HG03280 (cell line): ENCODE data around the gene HMBS.
"Not testable (repeated sequence)": the region's sequence is repeated elsewhere in the genome, so short reads cannot be mapped to it uniquely, and the experiment has no call there.

ENCODE experiments used
- ATAC-seq: cut with Tn5 transposase; IDR thresholded peaks from one replicate; pipeline ENCODE4 v1.9.1; 2021; ENCODE audit warnings: mild to moderate bottlenecking, moderate library complexity; ENCODE audit not compliant: unreplicated experiment

HMBS gene

DNA sequence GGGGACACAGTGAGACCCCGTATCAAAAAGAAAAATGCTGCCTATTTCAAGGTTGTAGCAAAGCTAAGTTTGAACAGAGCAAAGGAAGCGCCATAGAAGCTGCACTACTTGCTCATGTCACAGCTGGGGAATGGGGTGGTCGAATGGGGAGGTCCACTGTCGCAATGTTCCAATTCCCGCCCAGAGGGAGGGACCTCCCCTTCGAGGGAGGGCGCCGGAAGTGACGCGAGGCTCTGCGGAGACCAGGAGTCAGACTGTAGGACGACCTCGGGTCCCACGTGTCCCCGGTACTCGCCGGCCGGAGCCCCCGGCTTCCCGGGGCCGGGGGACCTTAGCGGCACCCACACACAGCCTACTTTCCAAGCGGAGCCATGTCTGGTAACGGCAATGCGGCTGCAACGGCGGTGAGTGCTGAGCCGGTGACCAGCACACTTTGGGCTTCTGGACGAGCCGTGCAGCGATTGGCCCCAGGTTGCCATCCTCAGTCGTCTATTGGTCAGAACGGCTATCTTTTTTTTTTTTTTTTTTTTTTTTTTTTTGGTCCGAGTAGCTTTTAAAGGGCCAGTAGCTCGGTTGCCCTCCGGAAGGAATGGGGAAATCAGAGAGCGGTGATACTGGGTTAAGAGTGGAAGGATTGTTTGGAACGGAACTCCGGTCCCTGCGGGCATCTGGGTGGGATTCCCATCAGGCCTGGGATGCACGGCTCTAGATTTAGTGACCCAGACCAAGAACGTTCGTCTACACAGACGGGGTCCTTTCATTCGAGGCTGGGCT lies at the start of gene HMBS:
Gene HMBS (plus strand): TSS at position 219 of the 774 bp plus-strand sequence. CDS start 153 bp downstream, at position 372.
- ATAC-seq: peak; percentile 92

DNA sequence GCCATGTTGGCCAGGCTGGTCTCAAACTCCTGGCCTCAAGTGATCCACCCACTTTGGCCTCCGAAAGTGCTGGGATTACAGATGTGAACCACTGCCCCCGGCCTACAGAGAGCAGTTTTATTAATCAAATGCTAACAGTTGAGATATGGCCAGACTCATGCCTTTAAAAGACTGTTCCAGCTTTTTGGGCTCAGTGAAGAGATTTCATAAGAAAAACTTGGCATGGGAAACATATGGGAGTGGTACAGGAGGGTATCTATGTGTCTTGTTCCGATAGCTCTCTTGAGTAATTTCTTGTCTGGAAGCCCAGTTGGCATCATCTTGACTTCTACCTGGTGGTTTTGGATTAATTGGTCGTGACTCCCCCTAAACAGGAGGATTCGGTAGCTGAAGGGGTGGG lies 45.8 kb upstream of the HMBS start:
- no peak for ATAC-seq

DNA sequence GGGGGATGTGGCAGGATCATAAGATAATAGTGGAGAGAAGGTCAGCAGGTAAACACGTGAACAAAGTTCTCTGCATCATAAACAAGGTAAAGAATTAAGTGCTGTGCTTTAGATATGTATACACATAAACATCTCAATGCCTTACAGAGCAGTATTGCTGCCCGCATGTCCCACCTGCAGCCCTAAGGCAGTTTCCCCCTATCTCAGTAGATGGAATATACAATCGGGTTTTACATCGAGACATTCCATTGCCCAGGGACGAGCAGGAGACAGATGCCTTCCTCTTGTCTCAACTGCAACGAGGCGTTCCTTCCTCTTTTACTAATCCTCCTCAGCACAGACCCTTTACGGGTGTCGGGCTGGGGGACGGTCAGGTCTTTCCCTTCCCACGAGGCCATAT lies 45.2 kb upstream of the HMBS start:
- ATAC-seq: not testable (repeated sequence)

DNA sequence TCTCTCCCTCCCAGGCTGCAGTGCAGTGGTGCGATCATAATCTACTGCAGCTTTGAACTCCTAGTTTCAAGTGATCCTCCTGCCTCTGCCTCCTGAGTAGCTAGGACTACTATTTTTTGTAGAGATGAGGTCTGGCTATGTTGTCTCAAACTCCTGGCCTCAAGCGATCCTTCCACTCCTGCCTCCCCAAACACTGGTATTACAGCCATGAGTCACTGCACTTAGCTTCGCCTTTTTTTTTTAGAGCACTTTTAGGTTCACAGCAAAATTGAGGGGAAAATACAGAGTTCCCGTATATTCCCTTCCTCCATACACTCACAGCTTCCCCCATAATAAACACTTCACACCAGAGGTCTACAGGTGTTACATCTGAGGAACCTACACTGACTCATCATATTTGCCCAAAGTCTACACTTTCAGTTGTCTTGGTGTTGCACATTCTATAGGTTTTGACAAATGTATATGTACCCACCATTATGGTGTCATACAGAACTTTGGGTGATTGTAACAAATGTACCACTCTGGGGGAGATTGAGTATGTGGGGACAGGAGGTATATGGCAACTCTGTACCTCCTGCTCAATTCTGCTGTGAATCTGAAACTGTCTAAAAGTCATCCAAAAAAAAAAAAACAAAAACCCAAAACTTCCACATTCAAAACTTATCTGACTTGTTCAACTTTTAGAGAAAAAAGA lies 42.7 kb upstream of the HMBS start:
- ATAC-seq: no peak

DNA sequence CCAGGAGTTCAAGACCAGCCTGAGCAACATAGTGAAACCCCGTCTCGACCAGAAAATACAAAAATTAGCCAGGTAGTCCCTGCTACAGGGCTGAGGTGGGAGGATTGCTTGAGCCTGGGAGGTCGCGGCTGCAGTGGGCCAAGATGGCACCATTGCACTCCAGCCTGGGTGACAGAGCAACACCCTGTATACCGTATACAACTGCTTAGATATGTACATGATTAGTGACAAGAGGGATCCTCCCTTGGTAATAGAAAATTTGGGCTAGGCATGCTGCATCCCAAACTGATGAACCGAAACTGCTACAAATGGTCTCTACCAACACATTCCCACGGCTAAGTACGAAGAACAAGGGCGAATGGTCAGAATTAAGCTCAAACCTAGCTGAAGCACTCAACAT lies 41.8 kb upstream of the HMBS start:
- no peak for ATAC-seq

DNA sequence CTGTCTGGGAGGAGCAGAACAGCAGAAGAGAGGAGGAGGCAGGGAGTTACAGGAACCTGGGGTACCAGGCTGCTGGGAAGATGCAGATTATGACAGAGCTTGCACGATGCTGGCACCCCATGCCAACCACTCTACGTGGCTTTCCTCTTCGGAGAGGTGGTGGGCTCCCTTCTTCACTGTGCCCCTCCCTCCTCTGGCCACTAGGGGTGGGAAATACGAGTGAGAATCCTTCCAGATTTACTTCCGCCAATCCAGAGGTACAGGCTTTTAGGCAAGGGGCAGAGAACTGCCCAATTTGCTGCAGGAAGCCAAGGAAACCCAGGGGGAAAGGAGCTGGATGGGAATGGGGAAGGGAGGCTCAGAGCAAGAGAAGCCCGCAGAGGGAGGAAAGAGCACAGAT lies 40.0 kb upstream of the HMBS start:
- no peak for ATAC-seq

DNA sequence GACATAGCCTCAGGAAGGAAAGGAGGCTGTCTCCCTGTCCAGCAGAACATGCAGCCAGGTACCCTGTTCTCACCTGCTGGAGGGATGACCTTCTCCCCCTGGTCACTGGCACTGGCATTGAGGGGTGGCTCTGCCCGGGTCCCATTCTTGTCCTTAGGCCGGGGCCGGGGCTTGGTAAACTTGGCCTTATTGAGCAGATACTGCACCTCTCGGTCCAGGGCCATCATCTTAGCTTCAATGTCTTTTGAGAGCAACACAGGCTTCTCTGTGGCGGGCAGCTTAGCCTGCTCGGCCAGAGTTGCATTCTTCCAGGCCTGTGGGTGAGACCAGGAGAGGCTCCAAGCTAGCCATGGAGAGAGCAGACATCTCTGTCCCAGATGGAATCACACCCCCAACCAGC lies 38.2 kb upstream of the HMBS start:
- ATAC-seq: no peak

DNA sequence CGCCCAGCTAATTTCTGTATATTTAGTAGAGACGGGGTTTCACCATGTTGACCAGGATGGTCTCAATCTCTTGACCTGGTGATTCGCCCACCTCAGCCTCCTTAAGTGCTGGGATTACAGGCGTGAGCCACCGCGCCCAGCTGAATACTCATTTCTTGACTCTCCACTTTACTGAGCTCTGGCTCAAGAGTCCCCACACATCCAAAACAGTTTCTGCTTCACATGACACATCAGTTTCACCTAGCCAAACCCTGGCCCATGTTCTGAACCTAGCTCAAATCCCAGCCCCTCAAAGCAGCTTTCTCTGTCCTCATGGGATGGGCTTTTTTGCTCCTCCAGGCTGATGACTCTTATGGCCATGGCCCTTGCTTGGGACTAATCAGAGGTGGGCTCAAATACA lies 37.5 kb upstream of the HMBS start:
- no peak for ATAC-seq

DNA sequence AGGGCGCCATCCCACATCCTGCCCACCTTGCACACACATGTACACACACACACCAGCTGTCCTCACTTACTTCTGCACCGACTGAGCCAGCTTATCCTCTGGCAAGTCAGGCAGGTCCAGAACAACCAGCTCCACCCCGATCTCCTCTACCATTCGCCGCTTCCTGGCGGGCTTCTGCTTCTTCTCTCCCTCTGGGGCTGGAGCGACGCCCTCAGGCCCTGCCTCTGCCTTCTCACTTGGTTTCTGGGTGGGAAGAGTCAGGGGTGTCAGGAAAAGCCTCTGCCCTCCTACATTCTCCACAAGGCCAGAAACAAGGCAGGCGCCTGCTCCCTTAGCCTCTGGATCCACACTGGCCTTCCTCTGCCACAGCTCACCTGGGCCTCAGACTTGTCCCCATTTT lies 36.0 kb upstream of the HMBS start:
- ATAC-seq: no peak

DNA sequence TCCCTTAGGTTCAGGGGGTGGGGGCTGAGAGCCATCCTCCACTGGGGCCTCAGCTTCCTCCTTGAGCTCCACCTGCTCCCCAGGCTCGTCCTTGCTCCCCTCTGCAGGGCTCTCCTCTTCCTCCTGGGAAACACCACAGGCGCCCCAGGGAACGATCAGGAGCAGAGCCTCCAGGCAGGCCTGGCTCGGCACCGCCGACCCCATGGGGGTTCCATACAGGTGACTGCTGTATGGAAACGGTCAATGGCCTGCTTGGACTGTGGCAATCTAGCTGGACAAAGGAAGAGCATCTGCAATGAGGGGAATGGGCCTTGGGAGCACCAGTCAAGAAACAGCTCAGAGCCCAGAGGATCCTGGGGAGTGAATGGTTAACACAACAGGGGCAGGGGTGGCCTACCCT lies 35.6 kb upstream of the HMBS start:
- no peak for ATAC-seq

DNA sequence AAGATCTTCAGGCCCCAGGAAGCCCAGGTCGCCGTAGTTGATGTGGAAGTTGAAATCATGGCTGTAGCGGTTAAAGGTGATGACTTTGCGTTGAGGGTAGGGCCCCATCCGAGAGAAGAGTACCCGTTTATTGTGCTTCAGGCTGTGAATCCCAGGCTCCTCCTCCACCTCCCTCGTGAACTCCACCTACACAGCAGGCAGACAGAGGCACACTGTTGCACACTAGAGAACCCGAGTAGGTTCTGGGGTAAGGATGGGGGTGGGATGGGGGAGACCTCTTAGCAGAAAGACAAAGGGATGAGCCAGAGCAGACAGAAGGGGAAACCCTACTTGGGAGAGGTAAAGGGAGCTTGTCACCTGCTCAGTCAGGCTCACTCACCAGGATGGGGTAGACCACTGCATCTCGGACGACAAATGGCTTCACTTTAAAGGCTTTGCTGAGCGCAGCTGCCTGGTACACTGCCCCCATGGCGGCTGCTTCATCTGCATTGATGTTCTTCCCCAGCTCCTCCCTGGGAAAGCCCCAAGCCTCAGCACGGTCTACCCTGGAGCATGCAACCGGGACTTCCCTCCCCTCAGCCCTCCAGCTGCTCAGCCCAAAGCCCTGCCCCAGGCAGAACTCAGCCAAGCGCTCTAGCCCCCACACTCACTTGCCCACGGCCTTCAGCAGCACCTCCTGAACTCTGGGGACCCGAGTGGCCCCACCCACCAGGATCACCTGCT lies 33.1 kb upstream of the HMBS start:
- ATAC-seq: no peak

DNA sequence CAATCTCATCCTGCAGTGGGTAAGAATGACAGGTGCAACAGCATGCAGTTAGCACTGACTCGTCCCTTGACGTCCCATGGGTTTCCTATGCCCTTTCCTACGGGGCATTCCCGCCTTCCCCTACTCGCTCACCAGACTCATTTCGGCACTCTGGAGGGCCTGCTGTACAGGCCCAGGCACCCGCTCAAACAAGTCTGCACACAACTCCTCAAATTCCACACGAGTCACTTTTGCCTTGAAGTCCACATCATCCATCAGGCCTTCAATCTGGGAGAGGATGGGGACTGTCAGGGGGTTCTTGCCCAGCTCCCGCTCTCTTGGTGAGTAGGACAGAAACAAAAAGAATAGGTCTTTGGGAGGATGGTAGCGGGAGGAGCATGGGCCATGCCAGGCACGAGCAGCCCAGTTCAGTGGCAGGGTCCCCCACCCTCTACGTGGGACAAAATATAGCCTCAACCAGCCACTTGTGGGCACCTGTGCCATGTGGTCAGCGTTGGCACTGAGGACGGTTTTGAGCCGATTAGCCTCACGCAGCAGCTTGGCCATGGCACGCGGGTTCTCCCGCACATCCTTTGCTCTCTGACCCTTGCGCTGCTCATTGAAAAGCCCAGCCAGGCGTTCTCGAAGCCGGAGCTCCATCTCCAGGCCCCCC lies 32.4 kb upstream of the HMBS start:
- no peak for ATAC-seq

DNA sequence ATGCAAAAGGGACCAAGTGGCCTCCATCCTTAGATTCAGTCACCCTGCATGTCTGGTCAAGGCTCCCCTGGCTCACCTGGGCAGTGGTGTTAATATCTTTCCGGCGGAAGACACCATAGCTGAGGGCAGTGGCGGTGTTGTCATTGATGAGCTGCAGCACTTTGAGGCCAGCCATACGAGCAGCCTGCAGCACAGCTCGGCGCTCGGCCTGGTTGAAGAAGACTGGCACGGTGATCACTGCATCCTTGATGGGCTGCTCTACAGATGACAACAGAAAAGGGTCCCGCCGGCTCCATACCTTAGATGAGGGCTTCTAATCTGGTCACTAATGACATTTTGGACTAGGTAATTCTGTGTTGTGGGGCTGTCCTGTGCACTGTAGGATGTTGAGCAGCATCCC lies 30.3 kb upstream of the HMBS start:
- no peak for ATAC-seq

DNA sequence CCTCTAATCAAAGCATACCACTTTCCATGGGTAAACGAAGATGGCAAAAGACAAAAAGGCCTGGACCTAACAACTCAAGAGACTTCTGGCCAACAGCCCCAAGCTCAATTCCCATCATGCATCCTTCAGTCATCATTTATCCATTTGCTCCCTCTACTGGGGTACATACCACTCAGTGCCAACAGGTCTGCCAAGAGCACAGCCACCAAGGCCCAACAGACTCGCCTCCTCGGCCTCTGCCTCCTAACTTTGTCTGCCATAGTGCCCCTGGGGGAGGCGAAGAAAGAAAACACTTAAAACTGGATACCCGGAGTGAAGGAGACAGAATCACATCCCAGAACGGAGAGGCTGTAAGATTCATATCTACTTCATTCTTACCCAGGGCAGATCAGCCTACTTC lies 28.8 kb upstream of the HMBS start:
- no peak for ATAC-seq

DNA sequence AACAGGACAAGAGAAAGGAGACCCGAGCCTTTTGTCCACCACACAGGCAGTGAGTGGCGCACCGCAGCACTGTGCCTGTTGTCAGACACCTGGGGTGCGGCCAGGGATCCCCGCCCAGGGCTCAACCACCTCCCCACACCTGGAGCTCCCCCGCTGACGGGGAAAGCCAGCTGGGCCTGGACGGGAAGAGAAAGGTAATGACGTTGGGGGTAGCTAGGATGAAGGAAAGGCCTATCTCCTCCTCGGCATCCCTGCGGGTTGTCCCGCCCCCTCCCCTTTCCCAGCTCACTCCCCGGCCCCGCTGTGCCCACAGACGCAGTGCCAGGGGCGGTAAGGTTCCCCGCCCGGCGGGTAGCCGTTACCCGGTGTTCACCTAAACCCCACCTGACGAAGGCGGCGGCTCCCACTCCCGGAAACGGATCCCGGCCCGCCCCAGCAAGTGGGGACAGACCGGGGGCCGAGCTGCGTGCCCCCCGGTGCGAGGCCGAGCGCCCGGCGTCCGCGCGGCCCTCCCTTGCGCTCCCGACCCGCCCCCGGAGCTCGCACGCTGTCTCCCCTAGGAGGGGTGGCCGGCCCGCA lies 28.2 kb upstream of the HMBS start:
- ATAC-seq: peak; percentile 5

DNA sequence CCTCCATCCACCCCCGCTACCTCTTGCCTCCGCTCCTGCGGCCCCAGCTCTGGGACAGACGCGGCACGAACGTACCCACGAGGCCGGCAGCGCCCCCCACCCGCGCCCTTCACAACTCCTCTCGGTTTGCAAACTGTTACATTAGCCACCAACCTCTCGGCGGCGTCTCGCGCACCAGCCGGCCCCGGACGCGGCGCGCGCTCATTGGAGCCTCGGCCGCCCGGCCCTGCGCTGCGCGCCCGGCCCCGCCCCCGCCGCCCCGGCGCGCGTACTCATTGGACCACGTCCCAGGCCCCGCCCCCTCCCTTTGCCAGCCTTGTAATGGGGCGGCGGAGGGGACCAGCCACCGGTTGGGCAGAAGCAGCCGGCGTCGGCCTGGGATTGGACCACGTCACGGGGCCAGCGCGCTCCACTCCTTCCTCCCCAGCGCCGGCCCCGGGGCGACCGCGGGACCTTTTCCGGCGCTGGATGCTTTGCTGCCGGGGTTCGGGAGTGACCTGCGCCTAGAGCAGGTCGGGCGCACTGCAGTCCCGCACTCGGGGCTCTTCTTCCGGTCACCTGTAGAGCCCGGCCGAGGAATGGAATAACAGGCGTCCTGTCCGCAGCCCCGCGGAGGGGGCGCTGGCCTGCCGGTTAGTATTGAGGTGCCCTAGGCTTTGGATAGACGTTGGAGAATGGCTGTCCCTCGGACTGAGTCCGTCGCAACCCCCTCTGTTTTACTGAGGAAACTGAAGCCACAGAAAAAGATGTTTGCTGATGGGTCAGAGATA lies 27.5 kb upstream of the HMBS start, which contains the start of gene HYOU1:
Gene HYOU1 (minus strand): TSS at position 206 of the 770 bp plus-strand sequence. CDS start 1,045 bp downstream, outside the sequence.
- ATAC-seq: peak; percentile 90

DNA sequence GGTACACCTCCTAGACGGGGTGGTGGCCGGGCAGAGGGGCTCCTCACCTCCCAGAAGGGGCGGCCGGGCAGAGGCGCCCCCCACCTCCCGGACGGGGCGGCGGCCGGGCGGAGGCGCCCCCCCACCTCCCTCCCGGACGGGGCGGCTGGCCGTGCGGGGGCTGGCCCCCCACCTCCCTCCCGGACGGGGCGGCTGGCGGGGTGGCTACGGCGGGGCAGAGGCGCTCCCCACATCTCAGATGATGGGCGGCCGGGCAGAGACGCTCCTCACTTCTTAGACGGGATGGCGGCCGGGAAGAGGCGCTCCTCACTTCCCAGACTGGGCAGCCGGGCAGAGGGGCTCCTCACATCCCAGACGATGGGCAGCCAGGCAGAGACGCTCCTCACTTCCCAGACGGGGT lies 25.6 kb upstream of the HMBS start:
- not testable (repeated sequence) for ATAC-seq

DNA sequence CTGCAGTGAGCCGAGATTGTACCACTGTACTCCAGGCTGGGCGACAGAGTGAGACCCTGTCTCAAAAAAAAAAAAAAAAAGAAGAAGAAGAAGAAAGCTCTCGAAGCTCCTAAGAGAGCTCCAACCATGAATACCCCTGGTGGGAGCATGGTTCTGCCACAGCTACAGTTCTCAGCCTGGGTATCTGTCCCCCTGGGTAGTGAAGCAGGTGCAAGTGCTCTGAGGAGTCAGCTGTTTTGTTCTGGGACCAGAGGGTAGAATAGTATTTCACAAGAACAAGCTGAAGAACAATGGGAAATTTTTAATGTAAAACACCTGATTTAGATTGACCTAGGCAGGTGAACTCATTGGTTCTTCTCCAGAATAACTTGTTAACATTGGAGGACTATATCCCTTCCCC lies 23.4 kb upstream of the HMBS start:
- ATAC-seq: no peak

DNA sequence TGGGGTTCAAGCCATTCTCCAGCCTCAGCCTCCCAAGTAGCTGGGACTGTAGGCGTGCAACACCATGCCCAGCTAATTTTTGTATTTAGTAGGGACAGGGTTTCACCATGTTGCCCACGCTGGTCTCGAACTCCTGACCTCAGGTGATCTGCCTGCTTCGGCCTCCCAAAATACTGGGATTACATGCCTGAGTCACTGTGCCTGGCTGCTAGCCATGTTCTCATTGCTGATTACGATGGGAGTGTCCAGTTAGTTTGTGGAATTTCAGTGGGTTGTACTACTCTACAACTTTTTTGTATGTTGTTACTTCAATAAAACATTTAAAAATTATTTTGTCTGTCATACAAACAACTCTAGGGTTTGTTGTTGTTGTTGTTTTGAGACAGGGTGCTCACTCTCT lies 21.9 kb upstream of the HMBS start:
- ATAC-seq: no peak

DNA sequence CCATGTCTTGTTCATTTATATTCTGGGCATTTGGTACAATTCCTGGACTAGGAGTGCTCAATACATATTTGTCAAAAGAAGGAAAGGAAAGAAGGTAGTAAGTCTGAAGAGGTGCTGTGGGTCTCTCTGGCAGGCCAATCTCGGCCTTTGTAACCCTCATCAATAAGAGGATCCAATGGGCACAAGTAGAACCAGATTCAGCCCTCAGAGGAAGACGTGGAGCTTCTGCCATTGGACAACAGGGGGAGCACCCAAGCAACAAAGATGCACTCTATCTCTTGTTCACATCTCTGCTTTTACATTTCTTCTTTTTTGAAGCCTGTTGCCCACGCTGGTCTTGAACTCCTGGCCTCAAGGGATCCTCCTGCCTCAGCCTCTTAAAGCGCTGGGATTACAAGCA lies 19.3 kb upstream of the HMBS start:
- ATAC-seq: no peak
